HG02571 (cell line): ENCODE measurements around the gene RUBCN.

Experiments used
- ATAC-seq: cut with Tn5 transposase; IDR thresholded peaks from one replicate; pipeline ENCODE4 v1.9.1; 2021; ENCODE audit warnings: mild to moderate bottlenecking, moderate library complexity; ENCODE audit not compliant: unreplicated experiment

The RUBCN gene

GRCh38 chr3:197736491-197737318 is at the start of gene RUBCN:
TSS of gene RUBCN (minus strand) at chr3:197736904. CDS start at chr3:197736719, 185 bp downstream.
- peak; percentile 80 for ATAC-seq

- no peak for ATAC-seq
Measured at GRCh38 chr3:197784019-197784585, 47.4 kb upstream of the RUBCN start.

GRCh38 chr3:197782230-197782629 is 45.5 kb upstream of the RUBCN start:
- no peak for ATAC-seq

GRCh38 chr3:197775317-197775716 is 38.6 kb upstream of the RUBCN start:
- ATAC-seq: no peak

- no peak for ATAC-seq
Measured at GRCh38 chr3:197761784-197762183, 25.1 kb upstream of the RUBCN start.

- ATAC-seq: no peak
Measured at GRCh38 chr3:197758512-197758911, 21.8 kb upstream of the RUBCN start.

- ATAC-seq: no peak
Measured at GRCh38 chr3:197756704-197757103, 20.0 kb upstream of the RUBCN start.

- ATAC-seq: no peak
Measured at GRCh38 chr3:197753263-197753662, 16.6 kb upstream of the RUBCN start.

GRCh38 chr3:197752107-197752506 is 15.4 kb upstream of the RUBCN start:
- ATAC-seq: no peak

GRCh38 chr3:197750858-197751737 is 14.4 kb upstream of the RUBCN start:
- no peak for ATAC-seq

GRCh38 chr3:197750396-197750831 is 13.7 kb upstream of the RUBCN start:
- ATAC-seq: peak; percentile 33

GRCh38 chr3:197749601-197750395 is 13.1 kb upstream of the RUBCN start, which contains the start of gene FYTTD1:
TSS of gene FYTTD1 (plus strand) at chr3:197749883. CDS start at chr3:197749972, 89 bp downstream.
- peak; percentile 71 for ATAC-seq

GRCh38 chr3:197749315-197749600 is 12.6 kb upstream of the RUBCN start:
- ATAC-seq: peak; percentile 27

- no peak for ATAC-seq
Measured at GRCh38 chr3:197748597-197749314, 12.1 kb upstream of the RUBCN start.

GRCh38 chr3:197746801-197747237 is 10.1 kb upstream of the RUBCN start:
- ATAC-seq: no peak

- ATAC-seq: no peak
Measured at GRCh38 chr3:197746209-197746608, 9.5 kb upstream of the RUBCN start.

GRCh38 chr3:197742787-197743186 is 6.1 kb upstream of the RUBCN start:
- no peak for ATAC-seq

- ATAC-seq: no peak
Measured at GRCh38 chr3:197737749-197738462, 1.2 kb upstream of the RUBCN start.

- ATAC-seq: no peak
Measured at GRCh38 chr3:197737319-197737649, 580 bp upstream of the RUBCN start.
